Smooth muscle cell (in vitro differentiated cells): Measurements from ENCODE around the gene KMO. TPM values are rescaled to one million over a fixed set of nuclear protein-coding genes. Genes with fewer than 3 reads are reported as not detected.

Source experiments
- DNase-seq: peaks from one replicate; lab custom pipeline; 2025; ENCODE audit not compliant: unreplicated experiment; lab: John Stamatoyannopoulos, UW
- H2AFZ ChIP-seq: fragments of 200-600 bp; sonication (generic); 2 replicates; pipeline ENCODE4 v1.6.0; 2016; ENCODE audit warnings: antibody characterized with exemption, low read depth, mild to moderate bottlenecking
- H3F3A ChIP-seq: fragments of 200-600 bp; sonication (generic); 2 replicates; pipeline ENCODE4 v1.6.0; 2017; ENCODE audit warnings: antibody characterized with exemption, low read depth
- H3K27ac ChIP-seq: fragments of 200-600 bp; sonication (generic); 2 replicates; pipeline ENCODE4 v1.5.1; 2016; ENCODE audit warnings: low read depth, mild to moderate bottlenecking
- H3K27me3 ChIP-seq: fragments of 200-600 bp; sonication (generic); 2 replicates; pipeline ENCODE4 v1.6.1; 2016; ENCODE audit warnings: low read depth, mild to moderate bottlenecking
- H3K36me3 ChIP-seq: fragments of 200-600 bp; sonication (generic); 2 replicates; pipeline ENCODE4 v1.5.1; 2016; ENCODE audit warnings: low read depth
- H3K4me1 ChIP-seq: fragments of 200-600 bp; sonication (generic); 2 replicates; pipeline ENCODE4 v1.5.1; 2016; ENCODE audit warnings: low read depth
- H3K4me2 ChIP-seq: fragments of 200-600 bp; sonication (generic); 2 replicates; pipeline ENCODE4 v1.6.0; 2016; ENCODE audit warnings: mild to moderate bottlenecking
- H3K4me3 ChIP-seq: fragments of 200-600 bp; sonication (generic); 2 replicates; pipeline ENCODE4 v1.5.1; 2016; ENCODE audit warnings: mild to moderate bottlenecking
- H3K79me2 ChIP-seq: fragments of 200-600 bp; sonication (generic); 2 replicates; pipeline ENCODE4 v1.6.0; 2016; ENCODE audit warnings: low read depth, mild to moderate bottlenecking
- H3K9ac ChIP-seq: fragments of 200-600 bp; sonication (generic); 2 replicates; pipeline ENCODE4 v1.6.0; 2016; ENCODE audit warnings: low read depth
- H3K9me3 ChIP-seq: fragments of 200-600 bp; sonication (generic); replicated peaks from 2 replicates; pipeline ENCODE4 v1.5.1; 2016; ENCODE audit warnings: low read depth
- H4K20me1 ChIP-seq: fragments of 200-600 bp; sonication (generic); 2 replicates; pipeline ENCODE4 v1.6.0; 2016; ENCODE audit warnings: low read depth
- CTCF ChIP-seq: fragments of 200-600 bp; sonication (generic); IDR thresholded peaks from 2 replicates; pipeline ENCODE4 v1.5.1; 2017; ENCODE audit warnings: borderline replicate concordance, mild to moderate bottlenecking, antibody characterized with exemption; ENCODE audit not compliant: insufficient read depth, poor library complexity, severe bottlenecking
- WGBS: methylation state at CpG from one replicate; pipeline ENCODE4 v1.1.7; 2016; ENCODE audit warnings: low lambda C conversion rate; 5-methylcytosine and 5-hydroxymethylcytosine counted together
- polyA plus RNA-seq: library from polyadenylated mRNA; unstranded; fragments of >200 nt; fragmentation: Nextera tagmentation; extraction: Ambion mirVana; gene quantifications from 2 replicates; pipeline ENCODE4 v1.2.1, GENCODE V29; 2016
- total RNA-seq: library from RNA; depleted of rRNA; stranded (reverse); fragments of >200 nt; gene quantifications from 2 replicates; pipeline ENCODE4 v1.2.3, GENCODE V29; 2014

Gene KMO
- total and polyA plus RNA-seq, 2 experiments from 2014 or later: 0.09 TPM

- Histone ChIP-seq H3K79me2 (no peaks in the 10 kb centered on the region), H3K9me3 (no peaks in the 10 kb centered on the region), H3F3A (no peaks in the 10 kb centered on the region), H3K27me3 (no peaks in the 10 kb centered on the region), H2AFZ (no peak overlapping the region), H3K36me3 (peaks cover 50% of the 10 kb centered on the region), H3K4me3 (no peak overlapping the region), H3K4me2 (no peak overlapping the region), H4K20me1 (no peaks in the 10 kb centered on the region), H3K27ac (no peak overlapping the region), H3K9ac (no peak overlapping the region), H3K4me1 (no peaks in the 10 kb centered on the region)
- TF ChIP-seq CTCF: no peak
- no peak for DNase-seq
- 97% methylated on average over 2 of the region's 2 CpGs for WGBS
These were observed 24.9 kb upstream of the KMO start for GRCh38 chr1:241507189-241507863.

GRCh38 chr1:241513378-241513777 lies 18.8 kb upstream of the KMO start:
- Histone ChIP-seq H3K4me1 (peaks cover 12% of the 10 kb centered on the region), H2AFZ (no peak overlapping the region), H3K27me3 (no peaks in the 10 kb centered on the region), H4K20me1 (peaks cover 9% of the 10 kb centered on the region), H3K9ac (no peak overlapping the region), H3K27ac (no peak overlapping the region), H3F3A (no peaks in the 10 kb centered on the region), H3K79me2 (peaks cover 38% of the 10 kb centered on the region), H3K9me3 (no peaks in the 10 kb centered on the region), H3K4me3 (no peak overlapping the region), H3K4me2 (no peak overlapping the region), H3K36me3 (peaks cover 27% of the 10 kb centered on the region)
- no peak for DNase-seq
- 95% methylated on average over 5 of the region's 5 CpGs for WGBS
- no peak for TF ChIP-seq CTCF

DNA sequence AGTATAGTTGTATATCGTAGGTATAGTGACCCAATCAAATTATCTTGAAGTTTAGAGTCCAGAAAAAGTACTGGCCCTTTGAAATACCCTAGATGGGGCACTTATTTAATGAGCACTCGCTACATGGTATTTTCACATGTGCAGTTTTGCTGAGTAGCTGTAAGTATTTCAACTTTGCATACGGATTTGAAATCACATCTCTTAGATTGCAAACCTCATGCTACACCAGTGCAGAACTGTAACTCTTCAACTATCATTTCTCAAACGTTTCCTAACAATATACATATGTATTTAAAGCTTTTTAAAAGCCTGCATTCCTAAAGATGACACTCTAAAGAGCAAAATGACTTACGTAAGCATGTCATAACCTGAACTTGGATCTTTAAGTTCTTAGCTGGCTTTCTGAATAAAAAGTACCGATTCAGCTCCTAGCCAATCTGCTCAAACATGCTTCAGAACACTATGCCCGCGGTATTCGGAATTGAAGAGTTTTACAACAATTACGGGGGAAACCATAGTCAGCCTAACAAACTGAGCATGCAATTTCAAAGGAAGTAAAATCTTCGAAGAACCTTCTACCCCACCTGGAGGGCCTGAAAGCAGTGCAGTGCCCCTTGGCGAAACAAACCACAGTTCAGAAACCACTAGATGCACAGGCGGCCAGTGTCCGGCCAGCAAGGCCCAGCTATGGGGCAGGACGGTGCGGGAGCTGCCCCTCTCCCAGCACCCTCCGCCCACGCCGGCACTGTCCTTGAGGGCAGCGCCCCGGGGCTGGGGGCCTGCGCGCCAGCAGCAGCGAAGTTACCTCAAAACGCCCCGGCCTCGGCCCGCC lies 13.5 kb upstream of the KMO start:
- peak overlapping the region; percentile 70 for H3K4me3 ChIP-seq
- H3K36me3 ChIP-seq: peaks cover 4% of the 10 kb centered on the region
- peaks cover 20% of the 10 kb centered on the region for H3K4me1 ChIP-seq
- no peaks in the 10 kb centered on the region for H3F3A ChIP-seq
- H3K79me2 ChIP-seq: peaks cover 38% of the 10 kb centered on the region
- peak overlapping the region; percentile 77 for H3K9ac ChIP-seq
- WGBS: 6% methylated on average over 27 of the region's 28 CpGs
- peak; percentile 49 for DNase-seq
- no peak for TF ChIP-seq CTCF
- peaks cover 18% of the 10 kb centered on the region for H3K27me3 ChIP-seq
- peak overlapping the region; percentile 68 for H3K27ac ChIP-seq
- no peaks in the 10 kb centered on the region for H3K9me3 ChIP-seq
- peak overlapping the region; percentile 96 for H3K4me2 ChIP-seq
- peaks cover 9% of the 10 kb centered on the region for H4K20me1 ChIP-seq
- H2AFZ ChIP-seq: peak overlapping the region; percentile 88
